Inflammatory macrophage treated with lipopolysaccharide for 1 hour (primary cell): ENCODE results near the gene CGN.

ENCODE experiments used
- DNase-seq, 2 donors: peaks; one replicate each; pipeline ENCODE4 v3.0.0-alpha.2; 2020 to 2022

Gene CGN

GRCh38 chr1:151529211-151529702, 18.1 kb downstream of the CGN start:
- DNase-seq, result no peak

- DNase-seq, result no peak
These were observed 18.6 kb downstream of the CGN start for GRCh38 chr1:151529781-151530180.

- no peak for DNase-seq
These were observed 19.3 kb downstream of the CGN start for GRCh38 chr1:151530461-151530860.

GRCh38 chr1:151533870-151534269, 22.7 kb downstream of the CGN start:
- DNase-seq, result no peak

GRCh38 chr1:151534662-151535278, 23.6 kb downstream of the CGN start:
- DNase-seq, result peak; percentile 52 to 92

GRCh38 chr1:151535326-151536271, 24.4 kb downstream of the CGN start:
- no peak for DNase-seq

- no peak for DNase-seq
These were observed 25.3 kb downstream of the CGN start for GRCh38 chr1:151536499-151536898.

GRCh38 chr1:151537112-151537511, 25.9 kb downstream of the CGN start:
- DNase-seq, result no peak

GRCh38 chr1:151539321-151540020, 28.3 kb downstream of the CGN start:
- peak; percentile 38 for DNase-seq

GRCh38 chr1:151540021-151540981, 29.1 kb downstream of the CGN start, which contains the start of gene TUFT1:
TUFT1 (plus strand) TSS chr1:151540309; CDS start chr1:151540367, 58 bp downstream.
- DNase-seq, result peak; percentile 84 to 95

GRCh38 chr1:151540982-151541377, 29.8 kb downstream of the CGN start:
- no peak for DNase-seq

GRCh38 chr1:151541752-151542151, 30.6 kb downstream of the CGN start:
- no peak for DNase-seq

- DNase-seq, result no peak
These were observed 31.5 kb downstream of the CGN start for GRCh38 chr1:151542710-151543129.

- no peak for DNase-seq
These were observed 34.4 kb downstream of the CGN start for GRCh38 chr1:151545542-151545941.

- DNase-seq, result no peak
These were observed 35.1 kb downstream of the CGN start for GRCh38 chr1:151546011-151546925.

GRCh38 chr1:151547119-151547899, 36.1 kb downstream of the CGN start:
- DNase-seq, result peak in 1 of 2 donors; percentile 19

GRCh38 chr1:151547900-151548230, 36.7 kb downstream of the CGN start:
- no peak for DNase-seq

- DNase-seq, result no peak
These were observed 38.0 kb downstream of the CGN start for GRCh38 chr1:151549199-151549598.

- DNase-seq, result no peak
These were observed 42.5 kb downstream of the CGN start for GRCh38 chr1:151553659-151554058.

GRCh38 chr1:151556052-151556451, 44.9 kb downstream of the CGN start:
- DNase-seq, result no peak
